ENCODE measurements around the gene BAHCC1.
"Not testable (repeated sequence)": the region's sequence is repeated elsewhere in the genome, so short reads cannot be mapped to it uniquely, and the experiment has no call there.

Gene BAHCC1
- total RNA-seq = 0 to 0.12 (median 0) reads per million in 4 donors

GRCh38 chr17:81394921-81395599, at the start of gene BAHCC1:
Gene BAHCC1 (plus strand): TSS chr17:81395457. CDS start chr17:81399740, 4,283 bp downstream.
- DNase-seq = peak; percentile 42 to 91 (median 61)

- DNase-seq = peak; percentile 83 to 91 (median 89)
Measured at GRCh38 chr17:81346090-81346907, 49.0 kb upstream of the BAHCC1 start.

GRCh38 chr17:81346908-81347349, 48.3 kb upstream of the BAHCC1 start:
- DNase-seq = no peak

- DNase-seq = no peak
Measured at GRCh38 chr17:81347437-81347836, 47.8 kb upstream of the BAHCC1 start.

GRCh38 chr17:81348097-81349055, 46.9 kb upstream of the BAHCC1 start:
- DNase-seq = no peak

- DNase-seq = no peak
Measured at GRCh38 chr17:81349397-81350319, 45.6 kb upstream of the BAHCC1 start.

GRCh38 chr17:81350320-81350890, 44.9 kb upstream of the BAHCC1 start:
- no peak for DNase-seq

GRCh38 chr17:81351329-81352052, 43.8 kb upstream of the BAHCC1 start:
- DNase-seq = not testable (repeated sequence)

- DNase-seq = not testable (repeated sequence)
Measured at GRCh38 chr17:81352056-81352455, 43.2 kb upstream of the BAHCC1 start.

GRCh38 chr17:81354252-81354953, 40.9 kb upstream of the BAHCC1 start:
- DNase-seq = no peak

GRCh38 chr17:81354954-81355347, 40.3 kb upstream of the BAHCC1 start:
- no peak for DNase-seq

- no peak for DNase-seq
Measured at GRCh38 chr17:81359218-81359617, 36.0 kb upstream of the BAHCC1 start.

- not testable (repeated sequence) for DNase-seq
Measured at GRCh38 chr17:81362001-81362400, 33.3 kb upstream of the BAHCC1 start.

- no peak for DNase-seq
Measured at GRCh38 chr17:81364278-81365147, 30.7 kb upstream of the BAHCC1 start.

- DNase-seq = no peak
Measured at GRCh38 chr17:81365148-81365600, 30.1 kb upstream of the BAHCC1 start.

GRCh38 chr17:81365601-81366585, 29.4 kb upstream of the BAHCC1 start:
- DNase-seq = peak in 1 of 5 donors; percentile 43

GRCh38 chr17:81366648-81367047, 28.6 kb upstream of the BAHCC1 start:
- no peak for DNase-seq

Data from T-helper 1 cell (primary cell).